Hepatocyte (in vitro differentiated cells): ENCODE measurements around the gene PVR. TPM values are rescaled to one million over a fixed set of nuclear protein-coding genes. Genes with fewer than 3 reads are reported as not detected.

Experiments used
- DNase-seq: peaks from one replicate; pipeline ENCODE4 v3.0.0-alpha.2; 2016; ENCODE audit warnings: low spot score
- H2AFZ ChIP-seq: fragments of 200-600 bp; sonication (generic); 2 replicates; pipeline ENCODE4 v1.6.0; 2016; ENCODE audit warnings: antibody characterized with exemption, mild to moderate bottlenecking
- H3K27ac ChIP-seq: fragments of 200-600 bp; sonication (generic); 2 replicates; pipeline ENCODE4 v1.5.1; 2016; ENCODE audit warnings: mild to moderate bottlenecking
- H3K27me3 ChIP-seq: fragments of 200-600 bp; sonication (generic); 2 replicates; pipeline ENCODE4 v1.6.1; 2016
- H3K36me3 ChIP-seq: fragments of 200-600 bp; sonication (generic); replicated peaks from 2 replicates; pipeline ENCODE4 v1.5.1; 2016; ENCODE audit warnings: low read depth; ENCODE audit not compliant: insufficient read depth
- H3K4me1 ChIP-seq: fragments of 200-600 bp; sonication (generic); 2 replicates; pipeline ENCODE4 v1.5.1; 2016; ENCODE audit warnings: mild to moderate bottlenecking, moderate library complexity; ENCODE audit not compliant: insufficient read depth
- H3K4me2 ChIP-seq: fragments of 200-600 bp; sonication (generic); 2 replicates; pipeline ENCODE4 v1.6.0; 2016
- H3K4me3 ChIP-seq: fragments of 200-600 bp; sonication (generic); 2 replicates; pipeline ENCODE4 v1.5.1; 2016; ENCODE audit warnings: mild to moderate bottlenecking
- H3K79me2 ChIP-seq: fragments of 200-600 bp; sonication (generic); 2 replicates; pipeline ENCODE4 v1.6.0; 2017; ENCODE audit warnings: mild to moderate bottlenecking
- H3K9me2 ChIP-seq: fragments of 200-600 bp; sonication (generic); replicated peaks from 2 replicates; pipeline ENCODE4 v1.6.0; 2017; ENCODE audit warnings: mild to moderate bottlenecking; ENCODE audit not compliant: insufficient read depth
- H3K9me3 ChIP-seq: fragments of 200-600 bp; sonication (generic); 2 replicates; pipeline ENCODE4 v1.5.1; 2016; ENCODE audit warnings: low read depth, mild to moderate bottlenecking
- H4K20me1 ChIP-seq: fragments of 200-600 bp; sonication (generic); 2 replicates; pipeline ENCODE4 v1.6.0; 2016; ENCODE audit warnings: mild to moderate bottlenecking; ENCODE audit not compliant: insufficient read depth, poor library complexity, severe bottlenecking
- EZH2 ChIP-seq: fragments of 200-600 bp; sonication (generic); IDR thresholded peaks from 2 replicates; pipeline ENCODE4 v1.6.1; 2016; ENCODE audit warnings: antibody characterized with exemption, mild to moderate bottlenecking, borderline replicate concordance
- EZH2phosphoT487 ChIP-seq: fragments of 200-600 bp; sonication (generic); IDR thresholded peaks from one replicate; pipeline ENCODE4 v1.6.1; 2018; ENCODE audit warnings: antibody characterized with exemption, mild to moderate bottlenecking, low read depth, moderate library complexity; ENCODE audit not compliant: unreplicated experiment, severe bottlenecking
- WGBS: methylation state at CpG from one replicate; pipeline ENCODE4 v1.1.6; 2016; ENCODE audit warnings: low lambda C conversion rate; ENCODE audit errors: missing lambda C conversion rate; 5-methylcytosine and 5-hydroxymethylcytosine counted together
- polyA plus RNA-seq: library from polyadenylated mRNA; unstranded; fragments of >200 nt; fragmentation: Nextera tagmentation; extraction: Ambion mirVana; gene quantifications from 2 replicates; pipeline ENCODE4 v1.2.1, GENCODE V29; 2016
- total RNA-seq: library from RNA; depleted of rRNA; stranded (reverse); fragments of >200 nt; gene quantifications from 2 replicates; pipeline ENCODE4 v1.2.3, GENCODE V29; 2014
- TF ChIP-seq, protein P1 (sequence below): fragments of 200-600 bp; sonication (generic); IDR thresholded peaks from 2 replicates; pipeline ENCODE4 v1.5.1; 2016; ENCODE audit warnings: antibody characterized with exemption, mild to moderate bottlenecking; ENCODE audit not compliant: poor library complexity

PVR gene
- total and polyA plus RNA-seq, 2 experiments from 2014 or later, result 85.6 to 123 TPM

DNA sequence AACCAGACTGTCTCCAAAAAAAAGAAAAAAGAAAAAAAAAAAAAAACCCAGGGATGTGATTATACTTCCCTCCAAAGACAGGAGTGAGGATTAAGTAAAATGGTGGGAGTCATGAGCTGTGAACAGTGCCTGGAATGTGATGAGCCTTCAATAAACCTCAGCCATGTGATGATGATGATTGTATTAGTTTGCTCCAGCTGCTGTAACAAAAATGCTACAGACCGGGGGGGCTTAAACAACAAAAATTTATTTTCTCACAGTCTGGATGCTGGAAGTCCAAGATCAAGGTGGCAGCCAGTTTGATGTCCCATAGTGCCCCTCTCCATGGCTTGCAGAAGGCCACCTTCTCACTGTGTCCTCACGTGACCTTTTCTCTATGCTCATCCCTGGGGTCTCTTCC, 8.9 kb upstream of the PVR start:
- Histone ChIP-seq H4K20me1 (no peaks in the 10 kb centered on the region), H3K9me2 (no peaks in the 10 kb centered on the region), H3K79me2 (no peaks in the 10 kb centered on the region), H3K27ac (peak overlapping the region; percentile 61), H3K9me3 (no peaks in the 10 kb centered on the region), H2AFZ (no peak overlapping the region), H3K36me3 (no peaks in the 10 kb centered on the region), H3K4me1 (peaks cover 48% of the 10 kb centered on the region), H3K4me3 (no peak overlapping the region), H3K4me2 (peak overlapping the region; percentile 47), H3K27me3 (no peaks in the 10 kb centered on the region)
- no peak for DNase-seq
- TF ChIP-seq EZH2phosphoT487 (no peak), EZH2 (no peak)
- TF ChIP-seq, protein P1, sequence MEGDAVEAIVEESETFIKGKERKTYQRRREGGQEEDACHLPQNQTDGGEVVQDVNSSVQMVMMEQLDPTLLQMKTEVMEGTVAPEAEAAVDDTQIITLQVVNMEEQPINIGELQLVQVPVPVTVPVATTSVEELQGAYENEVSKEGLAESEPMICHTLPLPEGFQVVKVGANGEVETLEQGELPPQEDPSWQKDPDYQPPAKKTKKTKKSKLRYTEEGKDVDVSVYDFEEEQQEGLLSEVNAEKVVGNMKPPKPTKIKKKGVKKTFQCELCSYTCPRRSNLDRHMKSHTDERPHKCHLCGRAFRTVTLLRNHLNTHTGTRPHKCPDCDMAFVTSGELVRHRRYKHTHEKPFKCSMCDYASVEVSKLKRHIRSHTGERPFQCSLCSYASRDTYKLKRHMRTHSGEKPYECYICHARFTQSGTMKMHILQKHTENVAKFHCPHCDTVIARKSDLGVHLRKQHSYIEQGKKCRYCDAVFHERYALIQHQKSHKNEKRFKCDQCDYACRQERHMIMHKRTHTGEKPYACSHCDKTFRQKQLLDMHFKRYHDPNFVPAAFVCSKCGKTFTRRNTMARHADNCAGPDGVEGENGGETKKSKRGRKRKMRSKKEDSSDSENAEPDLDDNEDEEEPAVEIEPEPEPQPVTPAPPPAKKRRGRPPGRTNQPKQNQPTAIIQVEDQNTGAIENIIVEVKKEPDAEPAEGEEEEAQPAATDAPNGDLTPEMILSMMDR, result no peak
- 100% methylated on average over 2 of the region's 2 CpGs for WGBS

DNA sequence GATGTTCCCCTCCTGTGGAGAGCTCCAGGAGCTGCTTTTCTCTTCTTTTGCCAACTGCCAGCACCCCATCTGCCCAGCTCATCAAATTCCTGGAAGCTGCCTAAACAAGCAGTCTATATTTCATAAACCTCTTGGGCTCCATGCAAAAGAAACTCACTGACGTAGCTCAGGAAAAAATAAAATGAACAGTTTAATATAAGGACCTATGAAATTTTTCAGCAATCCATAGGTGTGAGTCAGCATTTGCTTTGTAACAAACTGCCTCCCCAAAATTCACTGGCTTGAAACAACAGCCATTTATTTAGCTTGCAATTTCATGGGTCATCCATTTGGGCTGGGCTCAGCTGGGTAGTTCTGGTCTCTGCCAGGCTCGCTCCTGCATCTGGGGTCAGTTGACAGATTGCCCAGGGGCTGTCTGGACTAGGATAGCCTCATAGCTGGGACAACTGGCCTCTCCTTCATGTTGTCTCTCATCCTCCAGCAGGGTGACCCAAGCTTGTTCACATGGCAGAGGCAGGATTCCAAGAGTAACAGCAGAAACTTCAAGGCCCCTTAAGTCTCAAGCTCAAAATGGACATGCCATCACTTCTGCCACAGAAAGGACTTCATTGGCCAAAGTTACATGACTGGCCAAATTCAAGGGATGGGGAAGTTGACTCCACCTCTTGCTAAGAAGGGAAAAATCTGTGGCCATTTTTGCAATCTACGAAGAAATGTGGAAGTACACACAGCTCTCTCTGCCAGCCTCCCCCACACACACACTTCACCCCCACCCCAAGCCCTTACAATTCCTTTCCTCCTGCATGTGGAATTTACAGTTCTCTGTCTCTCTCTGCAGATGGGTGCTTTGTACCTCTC, 7.9 kb upstream of the PVR start:
- H3K27ac ChIP-seq, result peak overlapping the region; percentile 96
- H3K4me1 ChIP-seq, result peaks cover 58% of the 10 kb centered on the region
- no peaks in the 10 kb centered on the region for H4K20me1 ChIP-seq
- no peak overlapping the region for H2AFZ ChIP-seq
- WGBS, result 89% methylated on average over 3 of the region's 3 CpGs
- TF ChIP-seq EZH2phosphoT487 (no peak), EZH2 (no peak)
- TF ChIP-seq, protein P1, result no peak
- no peak overlapping the region for H3K4me3 ChIP-seq
- H3K27me3 ChIP-seq, result no peaks in the 10 kb centered on the region
- peak overlapping the region; percentile 3 for H3K4me2 ChIP-seq
- no peaks in the 10 kb centered on the region for H3K9me2 ChIP-seq
- no peaks in the 10 kb centered on the region for H3K9me3 ChIP-seq
- no peak for DNase-seq
- H3K79me2 ChIP-seq, result no peaks in the 10 kb centered on the region
- H3K36me3 ChIP-seq, result no peaks in the 10 kb centered on the region

DNA sequence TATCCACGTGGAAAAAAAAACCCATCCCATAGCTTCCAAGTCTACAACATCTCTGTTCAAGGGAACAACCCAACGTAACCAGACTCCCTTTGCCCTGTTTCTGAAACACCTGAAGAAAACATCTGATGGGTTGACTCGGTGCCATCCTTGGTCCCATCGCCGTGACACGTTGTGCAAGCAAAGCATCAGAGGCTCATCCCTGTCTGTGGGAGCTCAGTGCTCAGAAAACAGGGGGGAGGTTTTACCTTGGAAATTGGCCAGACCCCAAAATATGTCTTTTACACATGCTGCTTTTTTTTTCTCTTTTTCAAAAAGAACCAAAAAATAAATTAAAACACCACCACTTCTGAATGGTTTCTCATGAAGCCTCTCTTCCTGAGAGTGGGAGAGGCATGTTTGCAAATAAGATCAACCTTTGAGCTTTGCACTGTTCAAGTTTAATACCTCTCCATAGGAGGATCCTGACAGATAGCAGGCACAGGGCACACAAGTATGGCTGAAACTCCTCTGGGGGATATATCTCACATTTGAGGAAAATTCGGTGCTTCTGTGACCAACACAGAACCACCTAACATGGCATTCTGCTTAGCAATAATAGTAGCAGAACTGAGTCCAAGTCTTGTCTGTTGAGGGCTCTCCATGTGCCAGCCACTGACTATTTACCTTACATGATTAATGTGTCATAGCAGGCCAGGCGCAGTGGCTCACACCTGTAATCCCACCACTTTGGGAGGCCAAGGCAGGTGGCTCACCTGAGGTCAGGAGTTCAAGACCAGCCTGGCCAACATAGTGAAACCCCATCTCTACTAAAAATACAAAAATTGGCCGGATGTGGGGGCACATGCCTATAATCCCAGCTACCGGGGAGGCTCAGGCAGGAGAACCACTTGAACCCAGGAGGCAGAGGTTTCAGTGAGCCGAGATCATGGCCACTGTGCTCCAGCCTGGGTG, 7.0 kb upstream of the PVR start:
- Histone ChIP-seq H3K27ac (peak overlapping the region; percentile 96), H3K36me3 (no peaks in the 10 kb centered on the region), H3K4me1 (peaks cover 61% of the 10 kb centered on the region), H3K9me3 (no peaks in the 10 kb centered on the region), H2AFZ (no peak overlapping the region), H3K9me2 (no peaks in the 10 kb centered on the region), H3K79me2 (no peaks in the 10 kb centered on the region), H3K4me3 (no peak overlapping the region), H3K27me3 (no peaks in the 10 kb centered on the region), H4K20me1 (no peaks in the 10 kb centered on the region), H3K4me2 (peak overlapping the region; percentile 3)
- WGBS, result 84% methylated on average over 11 of the region's 11 CpGs
- no peak for DNase-seq
- TF ChIP-seq, protein P1, result no peak
- TF ChIP-seq EZH2 (no peak), EZH2phosphoT487 (no peak)
